ENCODE measurements around the gene POLRMT.
A peak's percentile ranks its signal among the peaks of the same experiment; 100 is the strongest.
"Not testable (repeated sequence)": the region's sequence is repeated elsewhere in the genome, so short reads cannot be mapped to it uniquely, and the experiment has no call there.

POLRMT gene

DNA sequence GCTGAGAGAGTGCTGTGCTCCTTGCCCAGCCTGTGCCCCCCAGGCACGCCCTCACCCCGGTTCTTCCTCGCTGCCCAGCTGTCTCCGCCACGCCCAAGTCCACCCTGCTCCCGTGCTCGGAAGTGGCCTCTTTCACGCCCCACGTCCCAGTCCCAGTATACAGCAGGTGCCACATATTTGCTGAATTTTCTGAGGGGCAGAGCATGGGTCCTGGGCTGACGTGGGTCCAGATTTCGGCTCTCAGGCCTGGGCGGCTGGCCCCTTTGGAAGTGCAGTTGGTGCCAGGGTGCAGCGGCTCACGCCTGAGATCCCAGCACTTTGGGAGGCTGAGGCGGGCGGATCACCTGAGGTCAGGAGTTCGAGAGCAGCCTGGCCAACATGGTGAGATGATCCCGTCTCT, 40.3 kb downstream of the POLRMT start:
- DNase-seq (ENCODE audit: low spot score) = no peak

GRCh38 chr19:592101-592500, 41.2 kb downstream of the POLRMT start:
- no peak for DNase-seq (ENCODE audit: low spot score)

- DNase-seq (ENCODE audit: low spot score) = no peak
Observed at GRCh38 chr19:591099-591958, 42.0 kb downstream of the POLRMT start.

GRCh38 chr19:590750-591098, 42.6 kb downstream of the POLRMT start:
- no peak for DNase-seq (ENCODE audit: low spot score)

GRCh38 chr19:590396-590745, 43.0 kb downstream of the POLRMT start:
- no peak for DNase-seq (ENCODE audit: low spot score)

GRCh38 chr19:589693-590395, 43.5 kb downstream of the POLRMT start, which contains the start of gene HCN2:
Gene HCN2, plus strand, starts transcription at chr19:589881. Its CDS starts 65 bp downstream, at chr19:589946.
- DNase-seq (ENCODE audit: low spot score) = no peak

GRCh38 chr19:588741-589692, 44.3 kb downstream of the POLRMT start:
- no peak for DNase-seq (ENCODE audit: low spot score)

DNA sequence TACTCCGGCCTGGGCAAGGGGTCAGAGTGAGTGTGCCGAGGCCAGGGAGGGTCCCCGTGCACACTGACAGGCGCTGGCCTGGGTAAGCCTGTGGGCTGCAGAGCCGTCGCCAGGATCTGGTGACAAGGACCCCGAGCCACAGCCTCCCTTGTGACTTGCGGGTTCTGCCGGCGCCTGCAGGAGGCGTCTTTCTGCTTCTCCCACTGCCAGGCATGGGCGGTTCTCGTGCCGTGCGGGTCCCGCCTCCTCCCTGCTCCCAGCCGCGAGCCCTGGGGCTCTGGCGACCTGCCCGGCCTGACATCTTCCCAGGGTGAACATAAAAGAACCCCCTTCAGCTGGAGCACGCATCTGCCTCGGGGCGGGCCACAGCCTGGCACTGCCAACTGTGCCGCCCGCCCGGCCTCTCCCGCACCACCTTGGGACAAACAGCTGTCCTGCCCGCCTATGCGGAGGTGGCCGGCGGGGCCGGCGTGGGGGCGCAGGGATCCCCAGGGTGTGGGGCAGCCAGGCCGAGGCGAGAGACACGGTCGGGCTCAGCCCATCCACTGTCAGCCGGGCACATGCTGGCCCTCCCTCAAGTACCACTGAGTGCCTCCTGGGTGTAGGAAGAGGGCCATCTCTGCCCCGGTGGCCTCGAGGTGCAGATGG, 45.1 kb downstream of the POLRMT start:
- peak; percentile 94 for DNase-seq (ENCODE audit: low spot score)

DNA sequence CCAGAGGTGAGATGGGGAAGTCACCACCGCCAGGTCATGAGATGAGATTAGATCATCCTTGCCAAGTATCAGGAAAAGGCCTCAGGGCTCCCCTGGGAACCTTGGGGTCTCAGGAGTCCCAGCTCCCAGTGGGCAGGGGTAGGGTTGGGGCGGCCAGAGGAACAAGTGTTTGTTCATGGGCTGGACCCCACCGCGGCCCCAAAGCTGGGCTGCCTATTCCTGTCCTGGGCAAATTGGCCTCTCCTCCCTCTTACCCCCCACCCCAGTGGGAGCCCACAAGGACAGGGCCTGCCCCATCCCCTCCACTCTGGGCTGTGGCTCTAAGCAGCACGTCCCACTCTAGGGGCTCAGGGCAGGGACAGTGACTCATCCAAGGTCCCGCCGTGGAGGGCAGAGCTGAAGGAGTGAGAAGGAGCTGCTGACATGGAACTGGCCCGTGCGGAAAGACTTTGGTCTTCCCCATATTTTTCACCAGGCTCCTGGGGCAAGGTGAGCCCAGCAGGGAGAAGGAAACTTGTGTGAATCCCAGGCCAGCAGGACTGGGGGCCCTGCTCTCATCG, 47.7 kb downstream of the POLRMT start:
- no peak for DNase-seq (ENCODE audit: low spot score)

DNA sequence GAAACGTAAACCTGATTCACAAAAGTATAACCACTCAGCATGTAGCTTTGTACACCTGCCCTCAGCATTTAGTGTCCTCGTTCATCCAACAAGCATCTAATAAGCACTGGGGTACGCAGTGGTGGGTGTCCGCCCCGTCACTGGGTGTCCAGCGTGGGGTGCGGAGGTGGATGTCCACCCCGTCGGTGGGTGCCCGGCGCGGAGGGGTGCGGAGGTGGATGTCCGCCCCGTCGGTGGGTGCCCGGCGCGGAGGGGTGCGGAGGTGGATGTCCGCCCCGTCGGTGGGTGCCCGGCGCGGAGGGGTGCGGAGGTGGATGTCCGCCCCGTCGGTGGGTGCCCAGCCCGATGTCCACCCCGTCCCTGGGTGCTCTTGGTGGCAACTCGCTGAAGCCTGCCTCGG, 48.2 kb downstream of the POLRMT start:
- DNase-seq (ENCODE audit: low spot score) = not testable (repeated sequence)

GRCh38 chr19:584240-585001, 48.9 kb downstream of the POLRMT start:
- no peak for DNase-seq (ENCODE audit: low spot score)

- DNase-seq (ENCODE audit: low spot score) = no peak
Observed at GRCh38 chr19:583968-584239, 49.4 kb downstream of the POLRMT start.

DNA sequence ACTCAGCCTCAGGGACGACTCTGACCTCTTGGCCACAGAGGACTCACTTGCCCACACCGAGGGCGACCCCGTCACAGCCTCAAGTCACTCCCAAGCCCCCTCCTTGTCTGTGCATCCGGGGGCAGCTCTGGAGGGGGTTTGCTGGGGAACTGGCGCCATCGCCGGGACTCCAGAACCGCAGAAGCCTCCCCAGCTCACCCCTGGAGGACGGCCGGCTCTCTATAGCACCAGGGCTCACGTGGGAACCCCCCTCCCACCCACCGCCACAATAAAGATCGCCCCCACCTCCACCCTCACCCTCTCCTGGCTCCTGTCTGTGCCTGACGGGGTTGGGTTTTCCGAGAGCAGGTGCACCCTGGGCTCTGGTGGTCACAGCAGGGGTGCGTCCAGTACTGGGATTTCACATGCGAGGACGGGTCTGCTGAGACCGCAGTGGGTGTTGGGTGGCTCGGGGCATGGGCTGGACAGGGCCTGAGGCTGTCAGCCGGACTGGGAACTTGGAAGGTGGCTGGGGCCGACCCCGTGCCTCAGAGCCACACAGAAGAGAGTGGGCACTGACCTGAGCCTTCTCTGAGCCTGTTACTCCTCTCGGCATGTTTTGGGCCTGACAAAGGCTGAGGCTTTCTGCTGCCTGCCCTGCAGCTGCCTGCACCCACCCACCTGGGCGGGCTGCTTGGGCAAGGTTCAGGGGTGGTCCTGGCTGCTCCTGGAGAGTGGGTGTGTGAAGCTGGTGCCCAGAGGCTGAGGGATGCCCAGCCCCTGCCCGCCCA, 50.0 kb downstream of the POLRMT start:
- no peak for DNase-seq (ENCODE audit: low spot score)

- DNase-seq (ENCODE audit: low spot score) = no peak
Observed at GRCh38 chr19:582497-583197, 50.7 kb downstream of the POLRMT start.

GRCh38 chr19:581399-582111, 51.8 kb downstream of the POLRMT start:
- no peak for DNase-seq (ENCODE audit: low spot score)

DNA sequence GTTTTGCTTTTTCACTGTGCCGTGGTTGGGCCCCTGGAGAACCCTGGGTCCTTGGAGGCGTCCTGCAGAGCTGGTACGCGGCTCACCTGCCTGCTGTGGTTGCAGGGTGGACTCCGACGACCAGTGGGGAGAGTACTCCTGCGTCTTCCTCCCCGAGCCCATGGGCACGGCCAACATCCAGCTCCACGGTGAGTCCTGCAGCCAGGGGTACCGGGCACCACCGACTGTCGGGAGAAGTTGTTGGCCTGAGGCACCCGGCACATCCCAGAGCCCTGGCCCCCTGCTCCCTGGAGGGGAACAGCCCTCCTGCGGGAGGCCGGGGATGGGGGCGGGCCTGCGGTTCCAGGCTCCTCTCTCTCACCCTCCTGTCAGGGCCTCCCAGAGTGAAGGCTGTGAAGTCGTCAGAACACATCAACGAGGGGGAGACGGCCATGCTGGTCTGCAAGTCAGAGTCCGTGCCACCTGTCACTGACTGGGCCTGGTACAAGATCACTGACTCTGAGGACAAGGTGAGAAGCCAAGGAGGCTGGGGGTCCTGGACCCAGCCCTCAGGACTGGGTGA, 53.0 kb downstream of the POLRMT start:
- DNase-seq (ENCODE audit: low spot score) = no peak

DNA sequence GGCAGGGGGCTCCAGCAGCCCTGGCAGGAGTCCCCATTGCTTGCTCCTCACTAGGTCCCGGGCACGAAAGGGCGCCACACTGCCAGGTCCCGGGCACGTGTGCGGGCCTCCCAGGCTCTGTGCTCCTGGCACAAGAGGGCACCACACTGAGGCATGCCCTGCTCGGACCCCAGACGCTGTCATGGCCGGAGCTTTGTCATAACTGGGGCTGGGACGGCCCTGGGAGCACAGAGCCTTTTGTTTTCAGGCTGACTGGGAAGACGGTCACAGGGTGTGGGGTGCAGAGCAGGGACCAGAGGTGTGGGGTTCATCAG, 53.5 kb downstream of the POLRMT start:
- DNase-seq (ENCODE audit: low spot score) = no peak

GRCh38 chr19:579111-579841, 54.1 kb downstream of the POLRMT start:
- DNase-seq (ENCODE audit: low spot score) = no peak
